Left ventricle myocardium inferior (tissue), 1 donor: Measurements from ENCODE around the gene SATB2. TPM values are rescaled to one million over a fixed set of nuclear protein-coding genes. Genes with fewer than 3 reads are reported as not detected.

Source experiments
- DNase-seq: peaks from one replicate; pipeline ENCODE4 v3.0.0-alpha.2; 2020
- H3K27ac ChIP-seq: fragments of 200-600 bp; replicated peaks from 2 replicates; pipeline ENCODE4 v1.8.0; 2021
- H3K27me3 ChIP-seq: fragments of 200-600 bp; 2 replicates; pipeline ENCODE4 v1.8.0; 2021; ENCODE audit warnings: low read depth
- H3K36me3 ChIP-seq: fragments of 200-600 bp; 2 replicates; pipeline ENCODE4 v1.8.0; 2021
- H3K4me1 ChIP-seq: fragments of 200-600 bp; 2 replicates; pipeline ENCODE4 v1.8.0; 2021
- H3K4me3 ChIP-seq: fragments of 200-600 bp; 2 replicates; pipeline ENCODE4 v1.8.0; 2021; ENCODE audit warnings: mild to moderate bottlenecking, moderate library complexity
- H3K9me3 ChIP-seq: fragments of 200-600 bp; replicated peaks from 2 replicates; pipeline ENCODE4 v1.8.0; 2021
- CTCF ChIP-seq: fragments of 200-600 bp; IDR thresholded peaks from 2 replicates; pipeline ENCODE4 v1.8.0; 2021; ENCODE audit warnings: antibody characterized with exemption, mild to moderate bottlenecking, borderline replicate concordance
- intact Hi-C: fragments of 100-400 bp; cut with micrococcal nuclease; formaldehyde crosslinking; loops from one replicate; pipeline ENCODE4 v1.11.0; 2022
- total RNA-seq: library from RNA; stranded (reverse); fragmentation: NEBNext Ultra II Directional; extraction: Animal tissue kit (Norgen Biotek cat#: 25700); gene quantifications from one replicate; pipeline ENCODE4 v1.2.1, GENCODE V29; 2021
- donor health status: DM: no; HTN: yes; CAD: no; lungs with severe emphysema.

SATB2 gene
- total RNA-seq, 1 donor from 2014 or later, result 1.1 TPM

- H3K4me3 ChIP-seq, result no peak overlapping the region
- intact Hi-C loops, result no loop called here
Measured at GRCh38 chr2:199419428-199419827, 38.3 kb downstream of the SATB2 start.

GRCh38 chr2:199414465-199414864 is 43.3 kb downstream of the SATB2 start:
- Histone ChIP-seq H3K27me3 (no peaks in the 10 kb centered on the region), H3K36me3 (no peaks in the 10 kb centered on the region), H3K27ac (no peak overlapping the region), H3K4me3 (no peak overlapping the region), H3K9me3 (no peaks in the 10 kb centered on the region), H3K4me1 (no peaks in the 10 kb centered on the region)
- intact Hi-C loops, result no loop called here
- no peak for DNase-seq
- TF ChIP-seq CTCF, result no peak

More at GRCh38 chr2:199419428-199419827, 38.3 kb downstream of the SATB2 start:
- Histone ChIP-seq H3K9me3 (no peaks in the 10 kb centered on the region), H3K27ac (no peak overlapping the region), H3K36me3 (no peaks in the 10 kb centered on the region), H3K4me1 (no peaks in the 10 kb centered on the region), H3K27me3 (no peaks in the 10 kb centered on the region)
- no peak for DNase-seq
- TF ChIP-seq CTCF, result no peak

GRCh38 chr2:199414001-199414400 is 43.7 kb downstream of the SATB2 start:
- Histone ChIP-seq H3K9me3 (no peaks in the 10 kb centered on the region), H3K27ac (no peak overlapping the region), H3K27me3 (no peaks in the 10 kb centered on the region), H3K36me3 (no peaks in the 10 kb centered on the region), H3K4me3 (no peak overlapping the region), H3K4me1 (no peaks in the 10 kb centered on the region)
- DNase-seq, result no peak
- intact Hi-C loops, result no loop called here
- no peak for TF ChIP-seq CTCF

GRCh38 chr2:199409759-199410529 is 47.8 kb downstream of the SATB2 start:
- no peak for TF ChIP-seq CTCF
- Histone ChIP-seq H3K4me1 (no peaks in the 10 kb centered on the region), H3K9me3 (no peaks in the 10 kb centered on the region), H3K27me3 (no peaks in the 10 kb centered on the region), H3K27ac (no peak overlapping the region), H3K4me3 (no peak overlapping the region), H3K36me3 (no peaks in the 10 kb centered on the region)
- intact Hi-C loops, result no loop called here
- DNase-seq, result no peak

GRCh38 chr2:199407421-199407820 is 50.3 kb downstream of the SATB2 start:
- H3K27ac ChIP-seq, result no peak overlapping the region
- TF ChIP-seq CTCF, result no peak
- no peaks in the 10 kb centered on the region for H3K36me3 ChIP-seq
- intact Hi-C loops, result no loop called here
- no peaks in the 10 kb centered on the region for H3K9me3 ChIP-seq
- H3K4me3 ChIP-seq, result no peak overlapping the region
- DNase-seq, result no peak
- no peaks in the 10 kb centered on the region for H3K4me1 ChIP-seq
- no peaks in the 10 kb centered on the region for H3K27me3 ChIP-seq
